Measurements from ENCODE around the gene TTC5.

- TF ChIP-seq, protein P1, sequence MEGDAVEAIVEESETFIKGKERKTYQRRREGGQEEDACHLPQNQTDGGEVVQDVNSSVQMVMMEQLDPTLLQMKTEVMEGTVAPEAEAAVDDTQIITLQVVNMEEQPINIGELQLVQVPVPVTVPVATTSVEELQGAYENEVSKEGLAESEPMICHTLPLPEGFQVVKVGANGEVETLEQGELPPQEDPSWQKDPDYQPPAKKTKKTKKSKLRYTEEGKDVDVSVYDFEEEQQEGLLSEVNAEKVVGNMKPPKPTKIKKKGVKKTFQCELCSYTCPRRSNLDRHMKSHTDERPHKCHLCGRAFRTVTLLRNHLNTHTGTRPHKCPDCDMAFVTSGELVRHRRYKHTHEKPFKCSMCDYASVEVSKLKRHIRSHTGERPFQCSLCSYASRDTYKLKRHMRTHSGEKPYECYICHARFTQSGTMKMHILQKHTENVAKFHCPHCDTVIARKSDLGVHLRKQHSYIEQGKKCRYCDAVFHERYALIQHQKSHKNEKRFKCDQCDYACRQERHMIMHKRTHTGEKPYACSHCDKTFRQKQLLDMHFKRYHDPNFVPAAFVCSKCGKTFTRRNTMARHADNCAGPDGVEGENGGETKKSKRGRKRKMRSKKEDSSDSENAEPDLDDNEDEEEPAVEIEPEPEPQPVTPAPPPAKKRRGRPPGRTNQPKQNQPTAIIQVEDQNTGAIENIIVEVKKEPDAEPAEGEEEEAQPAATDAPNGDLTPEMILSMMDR (IDR thresholded peaks at IDR 0.05), result no peak
- no peak for TF ChIP-seq POLR2A (IDR thresholded peaks at IDR 0.05)
Observed at GRCh38 chr14:20332431-20332787, 26.7 kb upstream of the TTC5 start.

All from ovary (tissue), 3 donors.